Measurements from ENCODE around the gene ADGRD1. TPM values are rescaled to one million over a fixed set of nuclear protein-coding genes. Genes with fewer than 3 reads are reported as not detected.

ADGRD1 gene
- total and polyA plus RNA-seq, 2 of the 8 experiments (the other 6 are each of a cell fraction or from before 2014, with no cell fraction given), result 0.36 to 0.48 TPM

DNA sequence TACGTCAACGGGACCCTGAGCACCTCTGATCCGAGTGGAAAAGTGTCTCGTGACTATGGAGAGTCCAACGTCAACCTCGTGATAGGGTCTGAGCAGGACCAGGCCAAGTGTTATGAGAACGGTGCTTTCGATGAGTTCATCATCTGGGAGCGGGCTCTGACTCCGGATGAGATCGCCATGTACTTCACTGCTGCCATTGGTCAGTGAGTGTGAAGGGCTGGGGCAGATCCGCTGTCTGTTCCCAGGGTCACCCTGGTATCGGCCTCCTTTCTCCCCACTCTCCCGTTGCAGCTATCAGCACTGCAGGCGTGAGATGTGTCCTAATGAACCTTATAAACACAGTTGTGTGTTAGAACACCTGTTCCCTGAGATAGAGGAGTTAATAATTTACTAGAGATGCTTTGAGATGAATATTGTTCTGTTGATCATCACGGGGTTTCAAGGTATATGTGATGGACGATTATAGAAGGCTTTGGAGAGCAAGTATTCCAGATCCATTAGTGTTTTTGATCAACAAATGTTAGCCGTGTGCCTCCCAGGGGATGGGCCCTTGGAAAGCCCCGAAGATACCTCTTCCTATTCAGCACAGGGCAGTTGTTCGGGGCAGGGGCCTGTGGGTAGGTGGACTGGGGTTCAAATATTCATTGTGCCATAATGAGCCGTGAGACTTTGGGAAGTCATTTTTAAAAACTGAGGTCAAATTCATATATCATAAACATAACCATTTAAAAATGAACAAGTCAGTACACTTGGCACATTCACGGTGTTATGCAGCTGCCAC is 33.6 kb downstream of the ADGRD1 start (continued):
- TF ChIP-seq FOSL1 (IDR thresholded peaks at IDR 0.05; ENCODE audit: insufficient read depth, low read depth, low read length), result no peak
- no peak for TF ChIP-seq E2F6 (IDR thresholded peaks at IDR 0.05)
- TF ChIP-seq TBP (IDR thresholded peaks at IDR 0.05; ENCODE audit: low read depth, low read length), result no peak
- TF ChIP-seq, protein P1, sequence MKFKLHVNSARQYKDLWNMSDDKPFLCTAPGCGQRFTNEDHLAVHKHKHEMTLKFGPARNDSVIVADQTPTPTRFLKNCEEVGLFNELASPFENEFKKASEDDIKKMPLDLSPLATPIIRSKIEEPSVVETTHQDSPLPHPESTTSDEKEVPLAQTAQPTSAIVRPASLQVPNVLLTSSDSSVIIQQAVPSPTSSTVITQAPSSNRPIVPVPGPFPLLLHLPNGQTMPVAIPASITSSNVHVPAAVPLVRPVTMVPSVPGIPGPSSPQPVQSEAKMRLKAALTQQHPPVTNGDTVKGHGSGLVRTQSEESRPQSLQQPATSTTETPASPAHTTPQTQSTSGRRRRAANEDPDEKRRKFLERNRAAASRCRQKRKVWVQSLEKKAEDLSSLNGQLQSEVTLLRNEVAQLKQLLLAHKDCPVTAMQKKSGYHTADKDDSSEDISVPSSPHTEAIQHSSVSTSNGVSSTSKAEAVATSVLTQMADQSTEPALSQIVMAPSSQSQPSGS (IDR thresholded peaks at IDR 0.05; ENCODE audit: low read length), result no peak
- no peak for TF ChIP-seq SIX5 (IDR thresholded peaks at IDR 0.05; ENCODE audit: low read depth, low read length)
- no peak for TF ChIP-seq CHD7 (IDR thresholded peaks at IDR 0.05; ENCODE audit: insufficient replicate concordance, low read length)

Measured in H1 (cell line).